HG03565 (cell line): ENCODE results near the gene RNU7-1.
A peak's percentile ranks its signal among the peaks of the same experiment; 100 is the strongest.

ENCODE experiments used
- ATAC-seq: cut with Tn5 transposase; IDR thresholded peaks from one replicate; pipeline ENCODE4 v1.9.1; 2021; ENCODE audit warnings: mild to moderate bottlenecking, moderate library complexity; ENCODE audit not compliant: unreplicated experiment

Gene RNU7-1

DNA sequence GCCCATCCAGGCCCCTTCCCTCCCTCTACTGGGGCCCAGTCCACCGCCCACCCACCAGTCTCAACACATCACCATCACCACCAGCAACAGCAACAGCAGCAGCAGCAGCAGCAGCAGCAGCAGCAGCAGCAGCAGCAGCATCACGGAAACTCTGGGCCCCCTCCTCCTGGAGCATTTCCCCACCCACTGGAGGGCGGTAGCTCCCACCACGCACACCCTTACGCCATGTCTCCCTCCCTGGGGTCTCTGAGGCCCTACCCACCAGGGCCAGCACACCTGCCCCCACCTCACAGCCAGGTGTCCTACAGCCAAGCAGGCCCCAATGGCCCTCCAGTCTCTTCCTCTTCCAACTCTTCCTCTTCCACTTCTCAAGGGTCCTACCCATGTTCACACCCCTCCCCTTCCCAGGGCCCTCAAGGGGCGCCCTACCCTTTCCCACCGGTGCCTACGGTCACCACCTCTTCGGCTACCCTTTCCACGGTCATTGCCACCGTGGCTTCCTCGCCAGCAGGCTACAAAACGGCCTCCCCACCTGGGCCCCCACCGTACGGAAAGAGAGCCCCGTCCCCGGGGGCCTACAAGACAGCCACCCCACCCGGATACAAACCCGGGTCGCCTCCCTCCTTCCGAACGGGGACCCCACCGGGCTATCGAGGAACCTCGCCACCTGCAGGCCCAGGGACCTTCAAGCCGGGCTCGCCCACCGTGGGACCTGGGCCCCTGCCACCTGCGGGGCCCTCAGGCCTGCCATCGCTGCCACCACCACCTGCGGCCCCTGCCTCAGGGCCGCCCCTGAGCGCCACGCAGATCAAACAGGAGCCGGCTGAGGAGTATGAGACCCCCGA lies 6.8 kb upstream of the RNU7-1 start:
- no peak for ATAC-seq

DNA sequence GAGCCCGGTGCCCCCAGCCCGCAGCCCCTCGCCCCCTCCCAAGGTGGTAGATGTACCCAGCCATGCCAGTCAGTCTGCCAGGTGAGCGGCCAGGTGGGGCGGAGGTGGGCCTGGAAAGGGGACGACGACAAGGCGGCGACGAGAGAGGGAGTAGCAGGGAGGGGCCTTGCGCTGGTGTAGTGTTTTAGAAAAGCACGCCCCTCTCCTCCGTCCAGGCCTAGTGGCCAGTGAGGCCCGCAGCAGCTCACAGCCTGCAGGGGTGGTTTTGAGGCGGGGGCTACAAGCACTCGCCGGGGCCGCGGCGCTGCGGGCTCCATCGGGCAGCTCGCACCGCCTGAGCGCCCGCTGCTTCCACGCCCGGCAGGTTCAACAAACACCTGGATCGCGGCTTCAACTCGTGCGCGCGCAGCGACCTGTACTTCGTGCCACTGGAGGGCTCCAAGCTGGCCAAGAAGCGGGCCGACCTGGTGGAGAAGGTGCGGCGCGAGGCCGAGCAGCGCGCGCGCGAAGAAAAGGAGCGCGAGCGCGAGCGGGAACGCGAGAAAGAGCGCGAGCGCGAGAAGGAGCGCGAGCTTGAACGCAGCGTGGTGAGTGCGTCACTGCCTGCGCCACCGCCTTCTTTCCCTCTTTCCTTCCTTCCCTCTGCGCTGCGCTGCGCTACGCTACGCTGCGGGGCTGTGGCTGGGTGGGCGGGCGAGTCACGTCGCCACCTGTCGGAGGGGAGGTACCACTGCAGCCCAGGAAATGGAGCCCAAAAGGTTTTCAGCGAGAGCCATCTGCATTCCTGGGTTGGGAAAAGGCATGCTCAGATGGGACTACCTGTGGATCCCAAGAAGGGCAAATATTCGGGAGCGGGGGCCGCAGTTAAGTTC lies 5.9 kb upstream of the RNU7-1 start:
- peak; percentile 89 for ATAC-seq

DNA sequence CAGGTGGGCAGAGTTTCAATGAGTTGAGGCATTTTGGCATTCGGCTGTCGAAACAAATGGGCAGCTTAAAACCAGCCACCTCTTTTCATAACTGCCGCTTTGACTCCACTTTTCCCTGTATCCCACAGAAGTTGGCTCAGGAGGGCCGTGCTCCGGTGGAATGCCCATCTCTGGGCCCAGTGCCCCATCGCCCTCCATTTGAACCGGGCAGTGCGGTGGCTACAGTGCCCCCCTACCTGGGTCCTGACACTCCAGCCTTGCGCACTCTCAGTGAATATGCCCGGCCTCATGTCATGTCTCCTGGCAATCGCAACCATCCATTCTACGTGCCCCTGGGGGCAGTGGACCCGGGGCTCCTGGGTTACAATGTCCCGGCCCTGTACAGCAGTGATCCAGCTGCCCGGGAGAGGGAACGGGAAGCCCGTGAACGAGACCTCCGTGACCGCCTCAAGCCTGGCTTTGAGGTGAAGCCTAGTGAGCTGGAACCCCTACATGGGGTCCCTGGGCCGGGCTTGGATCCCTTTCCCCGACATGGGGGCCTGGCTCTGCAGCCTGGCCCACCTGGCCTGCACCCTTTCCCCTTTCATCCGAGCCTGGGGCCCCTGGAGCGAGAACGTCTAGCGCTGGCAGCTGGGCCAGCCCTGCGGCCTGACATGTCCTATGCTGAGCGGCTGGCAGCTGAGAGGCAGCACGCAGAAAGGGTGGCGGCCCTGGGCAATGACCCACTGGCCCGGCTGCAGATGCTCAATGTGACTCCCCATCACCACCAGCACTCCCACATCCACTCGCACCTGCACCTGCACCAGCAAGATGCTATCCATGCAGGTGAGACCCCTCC lies 5.0 kb upstream of the RNU7-1 start:
- no peak for ATAC-seq

DNA sequence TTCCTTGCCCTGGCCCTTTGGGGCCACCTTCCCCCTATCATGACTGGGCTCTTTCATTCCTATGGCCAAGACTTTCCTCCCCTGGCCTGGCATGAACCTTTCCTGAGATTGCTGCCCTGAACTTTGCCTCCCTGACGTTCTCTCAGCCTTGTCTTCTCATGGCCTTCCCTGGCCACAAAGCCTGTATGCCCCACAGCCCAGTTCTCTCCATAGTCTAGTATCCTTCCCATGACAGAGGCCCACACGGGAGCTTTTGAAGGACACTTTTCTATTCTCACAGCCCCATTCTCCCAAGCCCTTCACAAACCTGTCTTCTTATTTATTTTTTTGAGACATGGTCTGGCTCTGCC lies 4.5 kb upstream of the RNU7-1 start:
- no peak for ATAC-seq

DNA sequence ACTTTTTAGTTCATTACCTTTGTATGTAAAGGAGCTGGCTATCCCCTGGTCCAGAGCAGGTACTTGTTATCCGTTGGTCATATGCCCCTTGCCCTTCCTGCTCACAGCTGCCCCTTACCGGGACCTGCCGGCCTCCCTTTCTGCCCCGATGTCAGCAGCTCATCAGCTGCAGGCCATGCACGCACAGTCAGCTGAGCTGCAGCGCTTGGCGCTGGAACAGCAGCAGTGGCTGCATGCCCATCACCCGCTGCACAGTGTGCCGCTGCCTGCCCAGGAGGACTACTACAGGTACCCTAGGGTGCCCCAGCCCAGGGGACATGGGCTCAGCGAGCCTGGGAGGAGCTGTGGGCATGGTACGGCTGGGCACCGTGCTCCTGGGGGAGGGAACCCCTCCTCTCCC lies 2.3 kb upstream of the RNU7-1 start:
- no peak for ATAC-seq

DNA sequence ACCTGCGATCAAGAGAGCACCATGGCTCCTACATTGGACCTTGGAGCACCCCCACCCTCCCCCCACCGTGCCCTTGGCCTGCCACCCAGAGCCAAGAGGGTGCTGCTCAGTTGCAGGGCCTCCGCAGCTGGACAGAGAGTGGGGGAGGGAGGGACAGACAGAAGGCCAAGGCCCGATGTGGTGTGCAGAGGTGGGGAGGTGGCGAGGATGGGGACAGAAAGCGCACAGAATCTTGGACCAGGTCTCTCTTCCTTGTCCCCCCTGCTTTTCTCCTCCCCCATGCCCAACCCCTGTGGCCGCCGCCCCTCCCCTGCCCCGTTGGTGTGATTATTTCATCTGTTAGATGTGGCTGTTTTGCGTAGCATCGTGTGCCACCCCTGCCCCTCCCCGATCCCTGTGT lies 1.8 kb upstream of the RNU7-1 start:
- ATAC-seq = no peak

DNA sequence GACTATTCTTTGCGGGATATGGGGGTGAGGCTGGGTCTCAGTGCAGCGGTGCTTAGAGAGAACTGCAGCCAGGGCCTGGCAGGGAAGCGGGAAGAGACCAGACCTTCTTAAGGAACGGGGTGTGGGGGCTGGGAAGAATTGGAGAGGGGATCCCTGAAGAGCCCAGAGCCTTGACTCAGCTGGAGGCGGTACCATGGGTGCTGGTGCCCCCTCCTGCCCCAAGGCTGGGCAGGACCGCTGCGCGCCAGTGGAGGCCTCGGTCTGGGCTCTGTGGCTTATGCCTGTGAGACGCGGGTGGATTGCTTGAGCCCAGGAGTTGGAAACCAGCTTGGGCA lies 1.3 kb upstream of the RNU7-1 start:
- ATAC-seq = no peak

DNA sequence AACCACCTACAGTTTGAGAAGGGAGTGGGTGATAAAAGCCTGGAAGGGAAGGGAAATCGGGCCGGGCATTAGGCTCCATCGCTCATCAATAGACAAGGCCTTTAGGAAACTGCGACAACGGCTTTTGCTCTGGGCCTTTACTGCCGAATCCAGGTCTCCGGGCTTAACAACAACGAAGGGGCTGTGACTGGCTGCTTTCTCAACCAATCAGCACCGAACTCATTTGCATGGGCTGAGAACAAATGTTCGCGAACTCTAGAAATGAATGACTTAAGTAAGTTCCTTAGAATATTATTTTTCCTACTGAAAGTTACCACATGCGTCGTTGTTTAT lies 261 bp upstream of the RNU7-1 start:
- ATAC-seq = peak; percentile 24

DNA sequence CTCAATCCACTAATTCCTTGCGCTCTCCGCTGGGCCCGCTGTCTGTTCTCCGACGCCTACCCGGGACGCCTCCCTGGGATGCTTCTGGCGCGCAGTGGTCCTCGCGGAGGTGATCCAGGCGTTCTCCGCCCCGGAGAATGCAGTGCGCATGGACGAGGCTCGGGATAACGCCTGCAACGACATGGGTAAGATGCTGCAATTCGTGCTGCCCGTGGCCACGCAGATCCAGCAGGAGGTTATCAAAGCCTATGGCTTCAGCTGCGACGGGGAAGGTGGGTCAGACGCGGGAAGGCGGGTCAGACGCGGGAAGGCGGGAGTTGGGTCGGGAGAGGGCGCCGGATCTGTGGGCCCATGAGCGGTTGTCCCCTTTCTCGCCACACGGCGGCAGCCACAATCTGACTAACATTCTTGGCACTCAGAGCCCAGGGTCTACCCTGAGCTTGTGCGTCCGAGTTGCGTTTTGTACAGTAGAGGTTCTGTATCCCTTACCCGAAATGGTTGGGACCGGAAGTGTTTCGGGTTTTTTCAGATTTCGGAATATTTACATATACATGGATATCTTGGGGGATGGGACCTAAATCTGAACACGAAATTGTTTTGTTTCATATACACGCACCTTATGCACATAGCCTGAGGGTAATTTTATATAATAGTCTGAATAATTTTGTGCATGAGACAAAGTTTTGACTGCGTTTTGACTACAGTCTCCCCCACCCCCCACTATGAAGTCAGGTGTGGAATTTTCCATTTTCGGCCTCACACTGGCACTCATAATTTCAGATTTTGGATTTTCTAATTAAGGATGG lies 968 bp downstream of the RNU7-1 start:
- ATAC-seq = peak; percentile 43

DNA sequence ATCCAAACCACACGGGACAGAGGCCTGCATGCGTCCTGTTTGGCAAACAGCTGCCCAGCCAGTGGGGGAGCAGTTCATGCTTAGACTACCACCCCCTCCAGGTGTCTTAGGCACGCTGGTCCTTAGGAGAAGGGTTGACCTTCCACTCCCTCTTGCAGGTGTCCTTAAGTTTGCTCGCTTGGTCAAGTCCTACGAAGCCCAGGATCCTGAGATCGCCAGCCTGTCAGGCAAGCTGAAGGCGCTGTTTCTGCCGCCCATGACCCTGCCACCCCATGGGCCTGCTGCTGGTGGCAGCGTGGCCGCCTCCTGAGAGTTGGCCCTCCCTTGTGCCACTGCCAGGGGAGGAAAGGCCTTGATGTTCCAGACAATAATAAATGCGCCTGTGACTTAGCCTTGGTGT lies 2.0 kb downstream of the RNU7-1 start:
- no peak for ATAC-seq

DNA sequence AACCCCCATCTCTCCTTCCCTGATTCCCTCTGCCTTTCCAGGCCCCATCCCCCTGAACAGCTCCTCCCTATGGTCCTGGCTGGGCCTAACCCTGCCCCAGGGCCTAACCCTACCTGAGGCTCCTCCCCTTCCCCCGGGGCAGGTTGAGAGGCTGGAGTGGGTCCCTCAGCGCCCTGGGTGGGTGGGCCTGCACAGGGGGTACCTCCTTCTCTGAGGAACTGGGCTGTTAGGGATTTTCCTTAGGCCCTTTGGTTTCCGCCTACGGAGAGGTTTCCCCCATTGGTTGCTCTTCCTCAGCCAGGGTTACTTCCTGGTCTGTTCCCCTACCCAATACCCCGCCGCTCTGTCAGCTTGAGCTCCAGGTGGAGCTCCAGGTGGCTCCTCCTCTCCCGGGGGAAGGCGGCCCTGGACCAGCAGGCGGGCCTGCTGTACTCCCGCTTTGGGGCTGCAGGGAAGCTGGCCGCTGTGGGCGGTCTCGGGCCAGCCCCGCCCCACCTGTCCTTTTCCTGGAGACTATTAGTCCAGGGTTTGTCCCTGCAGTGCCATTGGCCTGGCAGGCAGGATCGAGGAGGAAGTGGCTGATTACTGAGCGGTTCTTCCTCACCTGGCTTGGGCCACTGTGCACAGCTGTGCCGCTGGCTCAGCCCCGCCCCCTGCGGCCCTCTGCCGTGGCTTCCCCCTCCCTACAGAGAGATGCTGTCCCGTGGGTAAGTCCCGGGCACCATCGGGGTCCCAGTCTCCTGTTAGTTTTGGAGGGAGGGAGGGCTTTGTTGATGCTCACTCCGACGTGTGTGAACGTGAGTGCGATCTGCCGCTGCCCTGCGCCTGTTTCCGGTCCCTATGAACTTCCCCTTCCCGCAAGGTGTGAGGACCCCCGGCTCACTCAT lies 2.7 kb downstream of the RNU7-1 start:
- ATAC-seq = no peak

DNA sequence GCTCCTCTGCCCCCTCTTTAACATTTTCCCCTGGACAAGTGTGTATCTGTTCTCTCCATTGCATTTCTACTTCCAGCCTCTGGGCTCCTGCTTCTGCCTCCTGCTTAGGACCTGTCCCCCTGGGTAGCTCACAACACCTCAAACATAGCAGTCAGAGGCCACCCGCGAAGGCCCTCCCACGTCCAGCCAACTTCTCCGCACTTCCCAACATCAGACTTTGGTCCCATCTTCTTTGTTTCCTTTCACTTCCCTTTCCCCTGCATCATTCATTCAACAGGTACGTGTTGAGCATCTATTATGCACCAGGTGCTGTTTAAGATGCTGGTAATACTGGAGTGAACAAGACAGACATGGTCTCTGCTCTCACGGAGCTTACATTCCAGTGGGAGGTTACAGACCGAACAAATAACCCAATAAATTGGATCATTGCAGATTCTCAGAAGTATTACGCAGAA lies 3.3 kb downstream of the RNU7-1 start:
- no peak for ATAC-seq

DNA sequence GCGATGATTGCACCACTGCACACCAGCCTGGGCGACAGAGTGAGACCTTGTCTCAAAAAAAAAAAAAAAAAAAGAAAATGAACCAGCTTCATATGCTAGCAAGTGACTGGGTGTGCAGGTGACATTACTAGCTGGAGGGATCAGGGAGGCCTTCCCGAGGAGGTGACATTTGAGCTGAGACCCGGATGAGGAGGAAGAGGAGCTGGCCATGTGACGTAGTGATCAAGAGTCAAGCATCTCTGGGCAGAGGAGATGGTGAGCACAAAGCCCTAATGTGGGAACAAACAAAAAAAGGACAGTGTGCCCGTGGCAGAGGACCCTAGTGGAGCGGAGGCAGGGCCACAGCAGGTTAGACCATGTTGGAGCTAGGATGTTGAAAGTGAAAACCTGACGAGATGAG lies 4.0 kb downstream of the RNU7-1 start:
- no peak for ATAC-seq

DNA sequence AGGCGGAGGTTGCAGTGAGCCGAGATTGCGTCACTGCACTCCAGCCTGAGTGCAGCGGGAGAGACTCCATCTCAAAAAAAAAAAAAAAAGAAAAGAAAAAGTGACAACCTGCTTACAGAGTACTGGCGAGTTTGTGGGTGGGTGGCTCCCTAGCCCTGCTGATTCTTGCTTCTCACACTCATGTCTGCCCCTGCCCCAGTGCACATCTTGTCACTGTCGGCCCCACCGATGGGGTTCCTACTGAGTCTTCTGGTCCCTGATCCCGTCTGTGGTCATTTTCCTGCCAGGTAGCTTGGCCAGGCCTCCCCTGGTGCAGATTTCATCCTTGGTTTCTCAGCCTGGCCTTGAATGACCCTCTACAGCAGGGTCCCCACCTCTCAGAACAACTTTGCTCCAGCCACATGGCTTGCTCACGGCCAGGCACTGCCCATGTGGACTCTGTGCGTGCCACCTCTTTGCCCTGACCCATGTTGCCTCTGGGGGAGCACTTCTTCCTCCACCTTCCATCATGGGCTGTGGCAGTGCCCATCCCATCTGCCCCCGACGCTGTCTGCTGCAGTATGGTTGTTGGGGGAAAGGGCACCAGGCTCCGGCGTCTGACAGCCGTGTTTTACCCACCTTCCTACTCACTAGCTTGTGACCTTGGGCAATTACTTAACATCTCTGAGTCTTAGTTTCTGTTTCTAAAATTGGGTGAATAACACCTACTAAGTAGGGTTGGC lies 5.4 kb downstream of the RNU7-1 start:
- no peak for ATAC-seq

DNA sequence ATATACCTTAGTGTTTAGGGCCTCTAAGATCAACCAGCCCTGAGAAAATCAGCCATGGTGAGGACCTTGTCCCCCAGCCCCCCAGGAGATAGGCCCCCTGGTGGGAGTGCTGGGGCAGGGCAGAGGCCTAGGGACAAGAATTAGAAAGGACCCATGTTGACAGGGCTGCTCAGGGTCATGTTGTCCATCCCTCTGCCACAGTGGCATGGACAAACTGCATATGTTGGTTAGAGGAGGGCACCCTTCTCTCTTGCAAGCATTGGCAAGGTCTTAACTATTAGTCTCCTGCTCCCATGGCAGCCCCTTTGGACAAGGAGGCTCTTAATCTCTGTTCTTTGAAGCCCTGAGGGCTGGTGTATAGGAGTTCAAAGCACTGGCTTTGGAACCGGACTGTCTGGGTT lies 6.8 kb downstream of the RNU7-1 start:
- no peak for ATAC-seq

DNA sequence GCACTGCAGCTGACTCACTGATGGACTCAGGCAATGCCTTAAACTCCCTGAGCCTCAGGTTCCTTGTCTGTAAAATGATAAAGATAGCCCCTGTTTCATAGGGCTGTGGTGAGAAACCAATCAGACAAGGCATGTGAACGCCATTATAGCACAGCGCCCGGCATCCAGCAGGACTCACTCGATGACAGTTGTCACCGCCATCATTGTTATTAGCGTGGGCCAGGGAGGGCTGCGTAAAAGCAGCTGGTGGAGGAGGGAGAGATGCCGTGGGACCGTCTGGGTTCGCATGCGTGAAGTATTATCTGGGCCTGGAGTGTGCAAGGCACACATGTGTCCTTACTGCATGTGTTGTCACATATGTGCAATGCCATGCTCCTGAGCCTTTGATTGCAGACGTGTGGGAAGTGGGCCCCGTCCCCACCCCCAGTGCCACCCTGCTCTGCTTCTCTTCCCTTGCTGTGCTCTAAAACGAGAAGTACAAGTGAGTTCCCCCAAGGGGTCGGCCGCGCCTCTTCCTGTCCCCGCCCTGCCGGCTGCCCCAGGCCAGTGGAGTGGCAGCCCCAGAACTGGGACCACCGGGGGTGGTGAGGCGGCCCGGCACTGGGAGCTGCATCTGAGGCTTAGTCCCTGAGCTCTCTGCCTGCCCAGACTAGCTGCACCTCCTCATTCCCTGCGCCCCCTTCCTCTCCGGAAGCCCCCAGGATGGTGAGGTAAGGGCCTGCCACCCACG lies 7.4 kb downstream of the RNU7-1 start, which contains the start of gene PTPN6:
Gene PTPN6, plus strand, starts transcription at position 546 of the 730 bp plus-strand sequence. Its CDS starts 157 bp downstream, at position 703.
- ATAC-seq = no peak

DNA sequence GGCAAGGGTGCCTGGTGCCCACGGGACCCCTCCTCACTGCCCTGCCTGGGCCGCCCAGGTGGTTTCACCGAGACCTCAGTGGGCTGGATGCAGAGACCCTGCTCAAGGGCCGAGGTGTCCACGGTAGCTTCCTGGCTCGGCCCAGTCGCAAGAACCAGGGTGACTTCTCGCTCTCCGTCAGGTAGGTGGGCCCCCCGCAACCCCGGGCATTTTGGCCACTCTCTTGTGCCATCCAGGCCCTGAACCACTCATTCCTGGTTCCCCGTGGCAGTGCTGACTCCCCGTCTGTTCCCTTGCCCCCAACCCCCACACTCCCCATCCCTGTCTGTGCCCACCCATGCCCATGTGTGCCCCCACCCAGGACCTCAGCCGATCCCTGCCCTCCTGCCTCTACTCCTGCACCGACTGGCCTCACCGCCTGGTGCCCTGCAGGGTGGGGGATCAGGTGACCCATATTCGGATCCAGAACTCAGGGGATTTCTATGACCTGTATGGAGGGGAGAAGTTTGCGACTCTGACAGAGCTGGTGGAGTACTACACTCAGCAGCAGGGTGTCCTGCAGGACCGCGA lies 8.0 kb downstream of the RNU7-1 start:
- ATAC-seq = no peak
